Natural killer cell (primary cell): ENCODE data around the gene PEX10. TPM values are rescaled to one million over a fixed set of nuclear protein-coding genes. Genes with fewer than 3 reads are reported as not detected.

ENCODE experiments used
- ATAC-seq, 3 donors: fragments of 150-1000 bp in 2 of 3; fragments of 200-7000 bp in 1 of 3; cut with Tn5 transposase; 1 replicate in 1 of 3; 2 replicates in 2 of 3; pipeline ENCODE4 v1.10.0; 2021; ENCODE audit warnings: mild to moderate bottlenecking in 2 of 3, moderate library complexity in 2 of 3
- DNase-seq, 2 donors: peaks; one replicate each; pipeline versions ENCODE4 v3.0.0 to v3.0.0-alpha.2; 2013 to 2021; ENCODE audit warnings: mixed read lengths in 1 of 2
- H3K27ac ChIP-seq: one replicate; pipeline ENCODE4 v1.5.1; 2013; ENCODE audit warnings: mild to moderate bottlenecking, low read length
- H3K27me3 ChIP-seq: one replicate; pipeline ENCODE4 v1.6.1; 2013; ENCODE audit warnings: low read length; ENCODE audit not compliant: control insufficient read depth, insufficient read depth
- H3K36me3 ChIP-seq: one replicate; pipeline ENCODE4 v1.6.1; 2013; ENCODE audit warnings: low read length; ENCODE audit not compliant: control insufficient read depth, insufficient read depth
- H3K4me1 ChIP-seq: one replicate; pipeline ENCODE4 v1.6.1; 2013; ENCODE audit warnings: low read length; ENCODE audit not compliant: control insufficient read depth, insufficient read depth
- H3K4me3 ChIP-seq: one replicate; pipeline ENCODE4 v1.5.1; 2013; ENCODE audit warnings: low read length
- H3K9me3 ChIP-seq: one replicate; pipeline ENCODE4 v1.6.1; 2013; ENCODE audit warnings: low read length; ENCODE audit not compliant: control insufficient read depth, insufficient read depth
- H3K27ac Mint-ChIP-seq, 2 donors: one replicate each; pipeline ENCODE4 v1.8.0; 2022; ENCODE audit warnings: mild to moderate bottlenecking in 2 of 2, mixed read lengths in 2 of 2, moderate library complexity in 1 of 2
- H3K27me3 Mint-ChIP-seq, 2 donors: one replicate each; pipeline ENCODE4 v1.8.0; 2022; ENCODE audit warnings: low read depth in 2 of 2, mixed read lengths in 2 of 2
- H3K36me3 Mint-ChIP-seq: one replicate; pipeline ENCODE4 v1.8.0; 2022; ENCODE audit warnings: mixed read lengths
- H3K4me1 Mint-ChIP-seq, 2 donors: one replicate each; pipeline ENCODE4 v1.8.0; 2022; ENCODE audit warnings: mixed read lengths in 2 of 2
- H3K4me3 Mint-ChIP-seq: one replicate; pipeline ENCODE4 v1.8.0; 2022; ENCODE audit warnings: mild to moderate bottlenecking, moderate library complexity, mixed read lengths
- H3K9me3 Mint-ChIP-seq, 2 donors: one replicate each; pipeline ENCODE4 v1.8.0; 2022; ENCODE audit warnings: mixed read lengths in 2 of 2
- CTCF ChIP-seq: fragments of 200-600 bp; IDR thresholded peaks from one replicate; pipeline ENCODE4 v1.8.0; 2022; ENCODE audit warnings: antibody characterized with exemption
- WGBS: methylation state at CpG from one replicate; pipeline ENCODE4 v1.1.7; 2013; ENCODE audit warnings: missing lambda C conversion rate; ENCODE audit not compliant: insufficient coverage; 5-methylcytosine and 5-hydroxymethylcytosine counted together
- intact Hi-C: fragments of 100-400 bp; cut with micrococcal nuclease; formaldehyde crosslinking; loops from one replicate; pipeline ENCODE4 v1.14.2; 2022
- total RNA-seq, 4 donors: library from RNA; stranded (reverse); fragments of 120-200 nt in 1 of 4; gene quantifications; one replicate each; pipeline versions ENCODE4 v1.2.3 to v1.2.4, GENCODE V29; 2013 to 2022

The PEX10 gene
- total RNA-seq, 3 donors from 2014 or later (not counting 1 experiment from before 2014, with no cell fraction given) = 8.1 to 11.1 (median 9.8) TPM

DNA sequence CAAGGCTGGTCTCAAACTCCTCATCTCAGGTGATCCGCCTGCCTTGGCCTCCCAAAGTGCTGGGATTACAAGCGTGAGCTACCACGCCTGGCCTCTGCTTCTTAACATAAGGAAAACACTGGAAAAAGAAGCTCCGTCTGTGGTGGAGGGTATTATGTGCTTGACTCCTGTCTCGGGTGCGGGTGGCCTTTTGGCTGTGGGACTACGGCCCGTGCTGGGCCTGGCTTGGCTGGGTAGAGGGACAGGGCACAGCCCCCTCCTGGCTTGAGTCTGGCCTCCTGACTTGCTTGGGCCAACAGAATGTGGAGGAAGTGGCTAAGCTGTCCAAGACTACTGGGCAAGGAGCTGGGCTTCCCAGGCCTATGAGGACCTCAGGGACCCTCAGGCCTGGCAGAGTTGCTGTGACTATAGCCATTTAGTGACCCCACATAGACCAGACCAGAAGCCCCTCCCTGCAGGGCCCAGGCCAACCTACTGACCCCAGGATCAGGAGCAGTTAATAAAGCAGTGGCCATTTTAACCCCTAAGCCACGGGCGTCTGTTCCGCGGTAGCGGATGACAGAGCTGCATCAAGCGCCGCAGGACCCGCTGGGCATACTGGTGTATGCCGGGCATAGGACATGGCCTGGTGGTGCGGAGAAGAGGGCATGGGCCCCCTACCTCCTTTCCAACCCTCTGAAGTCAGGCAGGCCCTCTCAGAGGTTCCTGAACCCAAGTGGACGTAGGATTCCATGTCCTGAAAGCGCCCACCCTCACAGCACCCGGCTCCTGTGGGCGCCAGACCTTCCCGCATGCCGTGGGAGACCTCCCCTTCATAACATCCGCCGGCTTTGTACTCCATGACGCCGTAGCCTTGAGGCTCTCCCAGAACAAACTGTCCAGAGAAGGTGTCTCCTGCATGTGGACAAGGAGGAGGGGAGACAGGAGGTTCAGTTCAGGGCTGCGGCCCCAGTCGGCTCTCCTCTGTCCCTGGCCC lies 25.4 kb downstream of the PEX10 start:
- Mint-ChIP-seq H3K27ac (no peak overlapping the region), H3K27me3 (no peaks in the 10 kb centered on the region)
- no peak overlapping the region for H3K4me3 ChIP-seq

GRCh38 chr1:2385606-2386280 lies 26.6 kb downstream of the PEX10 start:
- no peak for DNase-seq
- no peaks in the 10 kb centered on the region for H3K36me3 ChIP-seq
- TF ChIP-seq CTCF = no peak
- Mint-ChIP-seq H3K27ac (no peak overlapping the region), H3K4me1 (peaks cover 0 to 4% of the 10 kb centered on the region in 2 donors), H3K27me3 (no peaks in the 10 kb centered on the region), H3K36me3 (no peaks in the 10 kb centered on the region), H3K9me3 (no peaks in the 10 kb centered on the region), H3K4me3 (no peak overlapping the region)
- H3K27me3 ChIP-seq = no peaks in the 10 kb centered on the region
- no peak overlapping the region for H3K4me3 ChIP-seq
- H3K27ac ChIP-seq = no peak overlapping the region
- intact Hi-C loops = loop anchor here (10.0 kb wide), 1 partner anchor 441 kb away; no protein-coding TSS in a partner anchor
- H3K9me3 ChIP-seq = no peaks in the 10 kb centered on the region
- H3K4me1 ChIP-seq = peaks cover 17% of the 10 kb centered on the region
- no peak for ATAC-seq
- 96% methylated on average over 19 of the region's 19 CpGs for WGBS

More for the DNA sequence above, 25.4 kb downstream of the PEX10 start:
- H3K36me3 Mint-ChIP-seq = no peaks in the 10 kb centered on the region
- peaks cover 0 to 8% of the 10 kb centered on the region in 2 donors for H3K4me1 Mint-ChIP-seq
- Histone ChIP-seq H3K4me1 (peaks cover 16% of the 10 kb centered on the region), H3K27me3 (no peaks in the 10 kb centered on the region), H3K27ac (no peak overlapping the region), H3K36me3 (no peaks in the 10 kb centered on the region), H3K9me3 (no peaks in the 10 kb centered on the region)
- WGBS = 96% methylated on average over 30 of the region's 30 CpGs
- no peak overlapping the region for H3K4me3 Mint-ChIP-seq
- no peaks in the 10 kb centered on the region for H3K9me3 Mint-ChIP-seq
- intact Hi-C loops = loop anchor here (10.0 kb wide), 1 partner anchor 442 kb away; no protein-coding TSS in a partner anchor
- TF ChIP-seq CTCF = no peak
- ATAC-seq (no peak), DNase-seq (no peak)

GRCh38 chr1:2384941-2385481 lies 27.4 kb downstream of the PEX10 start:
- ATAC-seq = no peak
- Histone ChIP-seq H3K4me3 (no peak overlapping the region), H3K4me1 (peaks cover 11% of the 10 kb centered on the region), H3K27me3 (no peaks in the 10 kb centered on the region), H3K36me3 (no peaks in the 10 kb centered on the region), H3K27ac (no peak overlapping the region), H3K9me3 (no peaks in the 10 kb centered on the region)
- H3K27ac Mint-ChIP-seq = no peak overlapping the region
- no peaks in the 10 kb centered on the region for H3K27me3 Mint-ChIP-seq
- whole genome bisulfite sequencing = 89% methylated on average over 38 of the region's 41 CpGs
- no peaks in the 10 kb centered on the region for H3K36me3 Mint-ChIP-seq
- H3K4me1 Mint-ChIP-seq = peaks cover 0 to 2% of the 10 kb centered on the region in 2 donors
- intact Hi-C loops = loop anchor here (5.0 to 10.0 kb wide), 2 partner anchors 293 to 440 kb away; no protein-coding TSS in a partner anchor
- no peak overlapping the region for H3K4me3 Mint-ChIP-seq
- no peaks in the 10 kb centered on the region for H3K9me3 Mint-ChIP-seq
- no peak for DNase-seq
- no peak for TF ChIP-seq CTCF
